Hepatocyte (in vitro differentiated cells): ENCODE data around the gene PRPF6.

Experiments
- EZH2 ChIP-seq: fragments of 200-600 bp; sonication (generic); IDR thresholded peaks from 2 replicates; pipeline ENCODE4 v1.6.1; 2016; ENCODE audit warnings: antibody characterized with exemption, mild to moderate bottlenecking, borderline replicate concordance
- EZH2phosphoT487 ChIP-seq: fragments of 200-600 bp; sonication (generic); IDR thresholded peaks from one replicate; pipeline ENCODE4 v1.6.1; 2018; ENCODE audit warnings: antibody characterized with exemption, mild to moderate bottlenecking, low read depth, moderate library complexity; ENCODE audit not compliant: unreplicated experiment, severe bottlenecking
- TF ChIP-seq, protein P1 (sequence below): fragments of 200-600 bp; sonication (generic); IDR thresholded peaks from 2 replicates; pipeline ENCODE4 v1.5.1; 2016; ENCODE audit warnings: antibody characterized with exemption, mild to moderate bottlenecking; ENCODE audit not compliant: poor library complexity

DNA sequence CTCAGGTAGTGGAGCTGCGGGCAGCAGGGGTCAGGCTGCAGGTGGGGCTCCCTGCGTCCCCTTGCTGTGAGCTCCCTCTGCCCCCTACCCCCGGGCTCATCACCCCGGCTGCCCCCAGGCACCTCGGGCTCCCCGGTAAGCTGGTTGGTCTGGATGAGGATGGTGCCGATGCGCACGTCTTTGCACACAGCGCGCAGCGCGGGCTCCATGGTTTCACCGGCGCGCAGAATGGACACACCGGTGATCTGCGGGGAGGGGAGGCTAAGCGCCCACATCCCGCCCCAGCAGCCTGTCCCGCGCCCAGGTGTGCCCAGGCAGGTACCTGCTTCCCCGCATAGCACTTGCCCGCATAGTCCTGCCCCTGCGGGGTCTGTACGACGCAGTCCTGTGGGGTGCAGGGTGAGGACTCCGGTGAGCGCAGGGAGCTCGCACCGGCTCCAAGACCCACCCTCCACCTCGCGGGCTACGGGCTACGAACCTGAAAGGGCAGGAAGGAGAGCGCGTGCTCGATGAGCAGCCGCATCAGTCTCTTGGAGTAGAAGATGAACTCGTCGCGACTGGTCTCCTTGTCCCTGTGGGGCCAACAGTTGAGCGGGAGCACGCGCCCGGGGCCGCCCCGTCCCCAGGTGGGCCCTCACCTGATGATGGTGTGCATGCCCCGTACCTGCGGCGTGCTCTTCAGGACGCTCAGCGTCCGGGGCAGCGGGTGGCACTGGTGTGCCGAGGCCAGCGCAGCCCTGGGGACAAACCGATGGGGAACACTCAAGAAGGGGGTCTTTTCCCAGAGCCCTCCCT lies 40.3 kb upstream of the PRPF6 start:
- no peak for TF ChIP-seq EZH2phosphoT487
- TF ChIP-seq, protein P1, sequence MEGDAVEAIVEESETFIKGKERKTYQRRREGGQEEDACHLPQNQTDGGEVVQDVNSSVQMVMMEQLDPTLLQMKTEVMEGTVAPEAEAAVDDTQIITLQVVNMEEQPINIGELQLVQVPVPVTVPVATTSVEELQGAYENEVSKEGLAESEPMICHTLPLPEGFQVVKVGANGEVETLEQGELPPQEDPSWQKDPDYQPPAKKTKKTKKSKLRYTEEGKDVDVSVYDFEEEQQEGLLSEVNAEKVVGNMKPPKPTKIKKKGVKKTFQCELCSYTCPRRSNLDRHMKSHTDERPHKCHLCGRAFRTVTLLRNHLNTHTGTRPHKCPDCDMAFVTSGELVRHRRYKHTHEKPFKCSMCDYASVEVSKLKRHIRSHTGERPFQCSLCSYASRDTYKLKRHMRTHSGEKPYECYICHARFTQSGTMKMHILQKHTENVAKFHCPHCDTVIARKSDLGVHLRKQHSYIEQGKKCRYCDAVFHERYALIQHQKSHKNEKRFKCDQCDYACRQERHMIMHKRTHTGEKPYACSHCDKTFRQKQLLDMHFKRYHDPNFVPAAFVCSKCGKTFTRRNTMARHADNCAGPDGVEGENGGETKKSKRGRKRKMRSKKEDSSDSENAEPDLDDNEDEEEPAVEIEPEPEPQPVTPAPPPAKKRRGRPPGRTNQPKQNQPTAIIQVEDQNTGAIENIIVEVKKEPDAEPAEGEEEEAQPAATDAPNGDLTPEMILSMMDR: no peak
- TF ChIP-seq EZH2: no peak
